WTC11 (cell line): ENCODE data around the gene ADAT3. TPM values are rescaled to one million over a fixed set of nuclear protein-coding genes. Genes with fewer than 3 reads are reported as not detected.

Experiments used
- ATAC-seq: fragments of 200-7000 bp; cut with Tn5 transposase; 2 replicates; pipeline ENCODE4 v1.10.0; 2021; ENCODE audit warnings: mild to moderate bottlenecking, moderate library complexity
- CTCF ChIA-PET: fragments of 300-600 bp; sonication (Branson Sonifier 250); formaldehyde crosslinking; loops from one replicate; lab custom pipeline; 2021; ENCODE audit warnings: antibody characterized with exemption; lab: Charles Lee
- POLR2A ChIA-PET: fragments of 350-600 bp; sonication (Branson Sonifier 250); formaldehyde crosslinking; loops from one replicate; lab custom pipeline; 2021; ENCODE audit warnings: antibody characterized with exemption; lab: Charles Lee
- DNase-seq: peaks from one replicate; pipeline ENCODE4 v3.0.0; 2021; ENCODE audit warnings: low spot score
- H3K27ac Mint-ChIP-seq: 2 replicates; pipeline ENCODE4 v1.8.0; 2021; ENCODE audit warnings: mixed read lengths
- H3K27me3 Mint-ChIP-seq: 2 replicates; pipeline ENCODE4 v1.8.0; 2021; ENCODE audit warnings: low read depth, mild to moderate bottlenecking, moderate library complexity, mixed read lengths
- H3K36me3 Mint-ChIP-seq: 2 replicates; pipeline ENCODE4 v1.8.0; 2021; ENCODE audit warnings: mixed read lengths
- H3K4me1 Mint-ChIP-seq: 2 replicates; pipeline ENCODE4 v1.8.0; 2022; ENCODE audit warnings: mixed read lengths
- H3K4me3 Mint-ChIP-seq: 2 replicates; pipeline ENCODE4 v1.8.0; 2021; ENCODE audit warnings: mild to moderate bottlenecking, moderate library complexity, mixed read lengths
- H3K9me3 Mint-ChIP-seq: 2 replicates; pipeline ENCODE4 v1.8.0; 2021; ENCODE audit warnings: mixed read lengths
- ATF2 ChIP-seq: sonication (generic); formaldehyde crosslinking; IDR thresholded peaks from 2 replicates; pipeline ENCODE4 v1.8.1; 2022; ENCODE audit warnings: low read depth, missing genetic modification reagents, borderline replicate concordance
- CBFB ChIP-seq: sonication (generic); formaldehyde crosslinking; IDR thresholded peaks from 2 replicates; pipeline ENCODE4 v1.8.1; 2022; ENCODE audit warnings: mild to moderate bottlenecking, low read depth, missing genetic modification reagents
- CREB1 ChIP-seq: sonication (generic); formaldehyde crosslinking; IDR thresholded peaks from 2 replicates; pipeline ENCODE4 v1.8.0; 2023; ENCODE audit warnings: mild to moderate bottlenecking, missing genetic modification reagents
- FOXK1 ChIP-seq: sonication (generic); formaldehyde crosslinking; IDR thresholded peaks from 2 replicates; pipeline ENCODE4 v1.8.0; 2022; ENCODE audit warnings: mild to moderate bottlenecking, moderate library complexity, missing genetic modification reagents
- GRHL2 ChIP-seq: fragments of 250-450 bp; sonication (Bioruptor Pico); IDR thresholded peaks from 2 replicates; pipeline ENCODE4 v1.8.0; 2022; ENCODE audit warnings: mild to moderate bottlenecking, moderate library complexity; ENCODE audit not compliant: insufficient replicate concordance, severe bottlenecking
- GTF2I ChIP-seq: fragments of 250-450 bp; sonication (Bioruptor Pico); conservative IDR thresholded peaks from 2 replicates; pipeline ENCODE4 v1.4.0; 2021; ENCODE audit warnings: mild to moderate bottlenecking
- HMGXB4 ChIP-seq: sonication (generic); formaldehyde crosslinking; IDR thresholded peaks from 2 replicates; pipeline ENCODE4 v1.8.1; 2023; ENCODE audit warnings: mild to moderate bottlenecking, moderate library complexity, missing genetic modification reagents
- JUN ChIP-seq: sonication (generic); formaldehyde crosslinking; IDR thresholded peaks from 2 replicates; pipeline ENCODE4 v1.8.0; 2023; ENCODE audit warnings: mild to moderate bottlenecking, missing genetic modification reagents
- NFATC4 ChIP-seq: fragments of 250-450 bp; sonication (Bioruptor Pico); IDR thresholded peaks from 2 replicates; pipeline ENCODE4 v1.9.0; 2021; ENCODE audit warnings: mild to moderate bottlenecking
- PRRX2 ChIP-seq: fragments of 250-450 bp; sonication (Bioruptor Pico); IDR thresholded peaks from 2 replicates; pipeline ENCODE4 v1.8.0; 2021; ENCODE audit warnings: mild to moderate bottlenecking
- SMAD4 ChIP-seq: sonication (generic); formaldehyde crosslinking; IDR thresholded peaks from 2 replicates; pipeline ENCODE4 v1.8.0; 2022; ENCODE audit warnings: mild to moderate bottlenecking, missing genetic modification reagents
- TEAD1 ChIP-seq: sonication (generic); formaldehyde crosslinking; IDR thresholded peaks from 2 replicates; pipeline ENCODE4 v1.8.0; 2022; ENCODE audit warnings: mild to moderate bottlenecking, missing genetic modification reagents
- ZNF219 ChIP-seq: sonication (generic); formaldehyde crosslinking; IDR thresholded peaks from 2 replicates; pipeline ENCODE4 v1.8.0; 2023; ENCODE audit warnings: missing genetic modification reagents, mild to moderate bottlenecking, borderline replicate concordance
- ZNF671 ChIP-seq: fragments of 250-450 bp; sonication (Bioruptor Pico); IDR thresholded peaks from 2 replicates; pipeline ENCODE4 v1.8.0; 2021; ENCODE audit warnings: mild to moderate bottlenecking
- total RNA-seq: library from RNA; stranded (reverse); gene quantifications from 3 replicates; pipeline ENCODE4 v1.2.3, GENCODE V29; 2021
- TF ChIP-seq, protein P1 (sequence below): fragments of 200-600 bp; IDR thresholded peaks from 2 replicates; pipeline ENCODE4 v1.8.0; 2022; ENCODE audit warnings: antibody characterized with exemption
- TF ChIP-seq, protein P2 (sequence below): sonication (generic); formaldehyde crosslinking; IDR thresholded peaks from 2 replicates; pipeline ENCODE4 v1.8.0; 2022; ENCODE audit warnings: mild to moderate bottlenecking, missing genetic modification reagents
- TF ChIP-seq, protein P3 (sequence below): sonication (generic); formaldehyde crosslinking; conservative IDR thresholded peaks from 2 replicates; pipeline ENCODE4 v1.8.1; 2022; ENCODE audit warnings: mild to moderate bottlenecking, missing genetic modification reagents
- TF ChIP-seq, protein P4 (sequence below): fragments of 250-450 bp; sonication (Bioruptor Pico); IDR thresholded peaks from 2 replicates; pipeline ENCODE4 v1.9.0; 2021; ENCODE audit warnings: mild to moderate bottlenecking

The ADAT3 gene
- total RNA-seq, 1 experiment from 2014 or later = 20.3 TPM

- DNase-seq (no peak), ATAC-seq (no peak)
- Mint-ChIP-seq H3K4me1 (peaks cover 4% of the 10 kb centered on the region; the same call in 1 of the 2 replicates), H3K9me3 (no peaks in the 10 kb centered on the region), H3K27ac (no peak overlapping the region)
- CTCF ChIA-PET = interaction anchor here (0.6 to 1.6 kb wide), 5 partner anchors 10 to 118 kb away, joined by 3 to 10 read pairs (median 3); no protein-coding TSS in a partner anchor
- TF ChIP-seq, protein P1, sequence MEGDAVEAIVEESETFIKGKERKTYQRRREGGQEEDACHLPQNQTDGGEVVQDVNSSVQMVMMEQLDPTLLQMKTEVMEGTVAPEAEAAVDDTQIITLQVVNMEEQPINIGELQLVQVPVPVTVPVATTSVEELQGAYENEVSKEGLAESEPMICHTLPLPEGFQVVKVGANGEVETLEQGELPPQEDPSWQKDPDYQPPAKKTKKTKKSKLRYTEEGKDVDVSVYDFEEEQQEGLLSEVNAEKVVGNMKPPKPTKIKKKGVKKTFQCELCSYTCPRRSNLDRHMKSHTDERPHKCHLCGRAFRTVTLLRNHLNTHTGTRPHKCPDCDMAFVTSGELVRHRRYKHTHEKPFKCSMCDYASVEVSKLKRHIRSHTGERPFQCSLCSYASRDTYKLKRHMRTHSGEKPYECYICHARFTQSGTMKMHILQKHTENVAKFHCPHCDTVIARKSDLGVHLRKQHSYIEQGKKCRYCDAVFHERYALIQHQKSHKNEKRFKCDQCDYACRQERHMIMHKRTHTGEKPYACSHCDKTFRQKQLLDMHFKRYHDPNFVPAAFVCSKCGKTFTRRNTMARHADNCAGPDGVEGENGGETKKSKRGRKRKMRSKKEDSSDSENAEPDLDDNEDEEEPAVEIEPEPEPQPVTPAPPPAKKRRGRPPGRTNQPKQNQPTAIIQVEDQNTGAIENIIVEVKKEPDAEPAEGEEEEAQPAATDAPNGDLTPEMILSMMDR = no peak
- TF ChIP-seq ZNF219 (CRISPR knock-in tag) (no peak), SMAD4 (CRISPR knock-in tag) (no peak), ATF2 (CRISPR knock-in tag) (no peak), GTF2I (no peak), NFATC4 (no peak), PRRX2 (no peak), TEAD1 (CRISPR knock-in tag) (no peak), JUN (CRISPR knock-in tag) (no peak), GRHL2 (no peak), FOXK1 (CRISPR knock-in tag) (no peak), CBFB (CRISPR knock-in tag) (no peak), CREB1 (CRISPR knock-in tag) (no peak), ZNF671 (CRISPR knock-in tag) (no peak), HMGXB4 (no peak)
- TF ChIP-seq, protein P2, sequence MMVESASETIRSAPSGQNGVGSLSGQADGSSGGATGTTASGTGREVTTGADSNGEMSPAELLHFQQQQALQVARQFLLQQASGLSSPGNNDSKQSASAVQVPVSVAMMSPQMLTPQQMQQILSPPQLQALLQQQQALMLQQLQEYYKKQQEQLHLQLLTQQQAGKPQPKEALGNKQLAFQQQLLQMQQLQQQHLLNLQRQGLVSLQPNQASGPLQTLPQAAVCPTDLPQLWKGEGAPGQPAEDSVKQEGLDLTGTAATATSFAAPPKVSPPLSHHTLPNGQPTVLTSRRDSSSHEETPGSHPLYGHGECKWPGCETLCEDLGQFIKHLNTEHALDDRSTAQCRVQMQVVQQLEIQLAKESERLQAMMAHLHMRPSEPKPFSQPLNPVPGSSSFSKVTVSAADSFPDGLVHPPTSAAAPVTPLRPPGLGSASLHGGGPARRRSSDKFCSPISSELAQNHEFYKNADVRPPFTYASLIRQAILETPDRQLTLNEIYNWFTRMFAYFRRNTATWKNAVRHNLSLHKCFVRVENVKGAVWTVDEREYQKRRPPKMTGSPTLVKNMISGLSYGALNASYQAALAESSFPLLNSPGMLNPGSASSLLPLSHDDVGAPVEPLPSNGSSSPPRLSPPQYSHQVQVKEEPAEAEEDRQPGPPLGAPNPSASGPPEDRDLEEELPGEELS (CRISPR knock-in tag) = no peak
- TF ChIP-seq, protein P3, sequence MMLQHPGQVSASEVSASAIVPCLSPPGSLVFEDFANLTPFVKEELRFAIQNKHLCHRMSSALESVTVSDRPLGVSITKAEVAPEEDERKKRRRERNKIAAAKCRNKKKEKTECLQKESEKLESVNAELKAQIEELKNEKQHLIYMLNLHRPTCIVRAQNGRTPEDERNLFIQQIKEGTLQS = no peak
- TF ChIP-seq, protein P4, sequence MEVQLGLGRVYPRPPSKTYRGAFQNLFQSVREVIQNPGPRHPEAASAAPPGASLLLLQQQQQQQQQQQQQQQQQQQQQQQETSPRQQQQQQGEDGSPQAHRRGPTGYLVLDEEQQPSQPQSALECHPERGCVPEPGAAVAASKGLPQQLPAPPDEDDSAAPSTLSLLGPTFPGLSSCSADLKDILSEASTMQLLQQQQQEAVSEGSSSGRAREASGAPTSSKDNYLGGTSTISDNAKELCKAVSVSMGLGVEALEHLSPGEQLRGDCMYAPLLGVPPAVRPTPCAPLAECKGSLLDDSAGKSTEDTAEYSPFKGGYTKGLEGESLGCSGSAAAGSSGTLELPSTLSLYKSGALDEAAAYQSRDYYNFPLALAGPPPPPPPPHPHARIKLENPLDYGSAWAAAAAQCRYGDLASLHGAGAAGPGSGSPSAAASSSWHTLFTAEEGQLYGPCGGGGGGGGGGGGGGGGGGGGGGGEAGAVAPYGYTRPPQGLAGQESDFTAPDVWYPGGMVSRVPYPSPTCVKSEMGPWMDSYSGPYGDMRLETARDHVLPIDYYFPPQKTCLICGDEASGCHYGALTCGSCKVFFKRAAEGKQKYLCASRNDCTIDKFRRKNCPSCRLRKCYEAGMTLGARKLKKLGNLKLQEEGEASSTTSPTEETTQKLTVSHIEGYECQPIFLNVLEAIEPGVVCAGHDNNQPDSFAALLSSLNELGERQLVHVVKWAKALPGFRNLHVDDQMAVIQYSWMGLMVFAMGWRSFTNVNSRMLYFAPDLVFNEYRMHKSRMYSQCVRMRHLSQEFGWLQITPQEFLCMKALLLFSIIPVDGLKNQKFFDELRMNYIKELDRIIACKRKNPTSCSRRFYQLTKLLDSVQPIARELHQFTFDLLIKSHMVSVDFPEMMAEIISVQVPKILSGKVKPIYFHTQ (CRISPR knock-in tag) = no peak
- TF ChIP-seq, all 79 proteins: peak for 0
- Mint-ChIP-seq H3K36me3 (no peaks in the 10 kb centered on the region), H3K4me3 (no peak overlapping the region), H3K27me3 (no peaks in the 10 kb centered on the region)
- POLR2A ChIA-PET = interaction anchor here (0.6 kb wide), 1 partner anchor 10 kb away, joined by 3 read pairs; no protein-coding TSS in a partner anchor
Observed at GRCh38 chr19:1955171-1956121, 50.2 kb downstream of the ADAT3 start.
